HPDE6-E6E7 (cell line): Measurements from ENCODE around the gene ACTG2.
"Not testable (repeated sequence)": the region's sequence is repeated elsewhere in the genome, so short reads cannot be mapped to it uniquely, and the experiment has no call there.

Experiments
- DNase-seq: peaks from one replicate; pipeline ENCODE4 v3.0.0; 2011; ENCODE audit warnings: missing footprints; ENCODE audit errors: extremely low spot score

The ACTG2 gene

DNA sequence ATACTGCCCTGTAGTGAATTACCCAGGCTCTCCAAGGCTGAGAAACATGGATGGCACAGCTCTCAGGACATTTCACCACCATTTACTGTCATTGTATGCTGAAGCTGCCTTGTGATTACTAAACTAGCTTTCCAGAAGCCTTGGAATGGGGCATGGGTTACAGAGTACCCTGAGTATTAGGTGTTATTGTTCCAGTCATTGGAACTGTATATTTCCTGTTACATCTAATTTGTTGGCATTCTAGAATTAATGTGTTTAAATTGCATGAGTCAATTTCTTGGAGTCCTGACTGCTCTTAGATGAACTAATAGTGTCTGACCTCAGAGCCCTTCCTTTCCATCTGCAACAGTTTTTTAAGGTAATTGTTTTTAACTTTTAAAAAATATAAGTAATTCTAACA lies 42.8 kb downstream of the ACTG2 start:
- DNase-seq, result no peak

DNA sequence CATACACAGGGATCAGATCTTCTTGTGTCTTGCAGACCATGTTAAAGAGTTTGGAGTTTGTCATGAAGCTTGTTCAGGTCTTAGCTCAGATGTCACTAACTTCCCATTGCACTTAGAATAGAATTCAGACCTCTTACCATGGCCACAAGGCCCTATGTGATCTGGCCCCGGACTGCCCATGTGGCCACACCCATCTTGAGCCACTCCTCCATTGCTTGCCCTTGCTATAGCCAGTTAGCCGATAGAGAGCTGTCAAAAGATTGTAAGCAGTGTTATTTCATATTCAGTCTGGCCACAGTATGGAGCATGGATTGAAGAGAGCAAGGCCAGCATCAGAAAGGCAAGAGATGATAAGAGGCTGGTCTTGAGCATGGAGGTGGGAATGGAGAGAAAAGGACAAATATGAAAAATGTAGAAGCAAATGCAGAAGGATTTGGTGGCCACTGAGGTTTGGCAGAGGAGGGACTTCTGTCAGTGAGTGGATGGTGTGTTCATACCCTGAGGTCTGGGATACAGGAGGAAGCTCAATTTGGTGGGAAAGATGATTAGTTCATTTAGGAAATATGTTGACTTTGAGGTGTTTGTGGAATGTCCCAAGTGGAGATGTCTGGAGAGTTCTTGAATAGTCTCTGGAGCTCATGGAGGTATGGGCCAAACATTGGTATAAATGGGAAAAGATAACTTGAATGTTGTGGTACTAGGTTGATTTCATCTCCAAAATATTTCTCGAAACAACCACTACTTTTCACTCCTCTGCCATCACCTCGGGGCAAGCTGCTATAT lies 44.5 kb downstream of the ACTG2 start:
- DNase-seq, result no peak

DNA sequence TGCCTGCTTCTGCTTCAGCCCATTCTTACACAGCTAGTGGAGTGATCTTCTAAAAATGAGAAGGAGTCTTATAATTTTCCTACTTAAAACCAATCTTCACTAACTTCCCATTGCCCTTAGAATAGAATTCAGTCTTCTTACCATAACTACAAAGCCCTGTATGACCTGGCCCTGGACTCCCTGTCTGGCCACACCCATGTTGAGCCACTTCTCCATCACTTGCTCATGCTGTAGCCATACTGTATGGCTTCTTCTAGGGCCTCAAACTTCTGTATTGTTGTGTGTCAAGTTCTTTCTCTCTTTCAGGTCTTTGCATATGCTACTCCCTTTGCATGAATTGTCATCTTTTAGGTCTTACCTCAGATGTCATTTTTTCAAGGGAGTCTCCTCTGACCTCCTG lies 45.1 kb downstream of the ACTG2 start:
- no peak for DNase-seq

DNA sequence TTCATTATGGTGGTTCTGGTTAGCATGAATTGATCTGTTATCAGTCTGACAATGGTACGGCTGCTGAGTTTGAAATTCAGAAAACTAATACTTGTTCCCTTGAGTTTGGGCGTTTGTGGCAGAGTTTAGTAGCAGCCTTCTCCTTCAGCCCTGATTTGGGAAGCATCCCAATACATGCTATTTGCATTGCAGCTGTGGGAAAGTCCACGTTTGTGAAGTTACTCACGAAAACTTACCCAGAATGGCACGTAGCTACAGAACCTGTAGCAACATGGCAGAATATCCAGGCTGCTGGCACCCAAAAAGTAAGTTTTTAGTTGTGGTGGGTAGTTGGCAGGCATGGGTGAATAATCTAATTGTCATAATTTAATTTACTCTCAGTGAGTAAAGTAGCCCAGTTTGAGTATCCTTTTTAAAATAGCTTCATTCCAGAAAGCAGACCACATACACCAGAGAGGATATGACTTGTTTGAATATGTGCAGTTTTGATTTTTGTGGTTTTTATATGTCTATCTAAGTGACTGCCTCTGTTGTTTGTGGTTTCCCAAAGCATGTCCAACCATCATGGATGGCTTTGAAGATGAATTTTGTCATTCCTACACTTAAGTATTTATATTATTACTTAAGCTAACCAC lies 46.0 kb downstream of the ACTG2 start:
- DNase-seq, result no peak

DNA sequence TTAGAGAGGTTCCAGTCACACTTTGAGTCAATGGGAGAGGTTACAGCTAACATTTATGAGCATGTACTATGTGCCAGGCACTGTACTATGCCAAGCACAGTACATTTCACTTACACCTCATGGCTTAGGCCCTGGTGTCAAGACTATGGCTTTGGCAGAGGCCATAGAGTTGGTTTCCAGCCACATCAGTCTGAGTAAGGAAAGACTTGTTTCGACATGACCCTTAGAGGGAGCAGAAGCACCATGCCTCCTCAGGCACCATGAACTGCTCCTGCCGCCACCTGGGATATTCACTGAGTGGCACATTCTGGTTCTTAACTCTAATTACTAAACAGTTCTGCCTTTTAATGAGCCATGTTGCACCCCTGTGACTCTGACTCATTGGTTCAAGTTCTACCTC lies 46.6 kb downstream of the ACTG2 start:
- DNase-seq, result peak; percentile 98

DNA sequence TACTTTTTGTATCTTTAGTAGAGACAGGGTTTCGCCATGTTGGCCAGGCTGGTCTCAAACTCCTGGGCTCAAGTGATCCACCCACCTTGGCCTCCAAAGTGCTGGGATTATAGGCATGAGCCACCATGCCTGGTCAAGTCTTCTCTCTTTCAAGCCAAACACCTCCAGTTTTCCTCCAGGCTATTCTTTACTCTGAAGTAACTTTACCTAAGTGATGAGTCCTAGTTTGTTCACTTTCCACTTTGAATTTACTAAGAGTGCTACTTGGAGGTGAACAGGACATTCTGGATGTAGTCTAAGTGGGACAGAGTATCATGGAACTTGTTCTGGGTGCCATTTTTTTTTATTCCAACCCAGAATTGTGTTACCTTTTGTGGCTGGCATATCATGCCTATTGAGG lies 47.3 kb downstream of the ACTG2 start:
- not testable (repeated sequence) for DNase-seq

DNA sequence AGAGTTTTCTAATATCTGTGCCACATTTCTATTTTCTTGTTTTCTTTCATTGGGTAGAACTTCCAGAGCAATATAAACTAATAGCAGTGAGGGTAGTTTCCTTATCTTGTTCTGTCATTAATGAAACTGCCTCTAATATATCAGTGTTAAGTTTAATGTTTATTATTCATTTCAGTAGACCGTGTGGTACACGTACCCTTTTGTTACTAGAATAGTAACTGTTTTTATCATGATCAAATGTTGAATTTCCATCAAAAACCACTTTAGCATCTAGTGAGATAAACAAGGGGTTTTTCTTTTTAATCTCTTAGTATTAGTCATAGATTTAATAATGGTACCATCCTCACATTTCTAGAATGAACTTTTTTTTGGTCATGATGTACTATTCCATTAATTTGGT lies 49.9 kb downstream of the ACTG2 start:
- no peak for DNase-seq

DNA sequence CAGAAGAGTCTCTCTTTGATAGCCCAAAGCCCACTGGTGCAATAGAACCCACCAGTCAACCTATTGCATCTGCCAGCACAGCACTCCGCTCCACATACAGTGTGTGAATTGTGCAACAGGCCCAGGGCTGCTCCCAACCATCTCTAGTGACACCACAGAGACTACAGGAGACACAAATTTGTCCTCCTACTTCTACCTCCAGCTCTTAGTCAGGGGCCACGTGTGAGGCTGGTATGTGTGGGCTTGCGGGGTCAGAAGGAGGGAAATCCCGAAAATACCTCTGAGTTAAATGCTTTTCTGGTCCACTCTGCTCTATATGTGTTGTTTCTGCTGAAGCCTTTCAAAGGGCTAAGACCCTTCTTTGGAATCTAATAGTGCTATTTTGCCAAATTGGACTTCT lies 51.9 kb downstream of the ACTG2 start:
- DNase-seq, result no peak

DNA sequence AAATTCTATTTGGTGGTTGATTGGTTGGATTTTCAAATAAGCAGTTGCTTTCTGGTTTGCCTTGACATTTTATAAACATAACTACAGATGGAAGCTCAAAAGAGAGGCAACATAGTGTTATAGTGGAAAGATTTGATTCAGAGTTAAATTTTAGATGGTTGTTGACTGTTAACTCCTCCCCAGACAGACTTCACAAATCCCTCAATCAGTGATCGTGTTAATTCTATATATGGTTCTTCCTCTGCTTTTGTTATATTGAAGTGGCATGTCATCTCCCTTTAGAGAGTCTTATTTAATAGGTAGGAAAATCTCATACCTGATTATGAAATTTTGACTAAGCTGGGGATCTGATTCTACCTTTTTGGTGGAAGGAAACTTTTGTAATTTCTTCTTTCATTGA lies 53.4 kb downstream of the ACTG2 start:
- DNase-seq, result no peak

DNA sequence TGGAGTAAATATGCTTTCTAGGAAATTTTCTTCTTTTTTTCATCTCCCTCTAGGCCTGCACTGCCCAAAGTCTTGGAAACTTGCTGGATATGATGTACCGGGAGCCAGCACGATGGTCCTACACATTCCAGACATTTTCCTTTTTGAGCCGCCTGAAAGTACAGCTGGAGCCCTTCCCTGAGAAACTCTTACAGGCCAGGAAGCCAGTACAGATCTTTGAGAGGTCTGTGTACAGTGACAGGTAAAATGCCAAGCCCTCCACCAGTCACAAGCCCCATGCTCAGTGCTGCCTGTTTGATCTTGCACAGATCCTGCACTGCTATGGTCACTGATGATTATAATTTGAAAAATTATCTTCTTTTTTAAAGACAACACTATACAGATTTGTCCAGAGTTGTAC lies 53.9 kb downstream of the ACTG2 start:
- DNase-seq, result no peak

DNA sequence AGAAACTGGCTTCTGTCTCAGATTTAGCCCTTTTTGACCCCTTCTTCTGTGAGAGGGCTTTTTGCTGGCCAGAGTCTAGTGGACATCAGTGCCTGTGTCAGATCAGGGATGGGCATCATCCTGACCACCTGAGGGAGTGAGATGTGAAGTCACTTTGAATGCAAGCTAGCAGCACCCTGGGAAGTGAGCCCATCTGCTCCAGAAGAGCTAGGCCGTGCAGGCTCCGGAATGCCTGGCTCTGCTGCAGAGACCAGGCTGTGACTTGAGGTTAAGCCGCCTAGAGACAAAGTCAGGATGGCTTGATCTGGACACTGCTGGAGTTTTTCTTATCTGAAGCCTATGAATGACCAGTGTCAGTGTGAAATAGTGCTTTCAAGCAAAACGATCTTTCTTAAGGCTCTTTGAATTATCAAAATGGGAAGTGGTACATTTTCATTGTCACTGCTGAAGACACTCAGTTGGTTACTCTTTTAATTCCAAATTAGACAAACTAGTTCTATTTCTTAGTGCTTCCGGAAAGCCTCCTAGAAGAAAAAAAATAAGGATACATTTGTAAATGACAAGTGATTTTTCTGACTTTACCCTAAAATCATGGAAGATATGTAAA lies 54.7 kb downstream of the ACTG2 start:
- DNase-seq, result no peak

DNA sequence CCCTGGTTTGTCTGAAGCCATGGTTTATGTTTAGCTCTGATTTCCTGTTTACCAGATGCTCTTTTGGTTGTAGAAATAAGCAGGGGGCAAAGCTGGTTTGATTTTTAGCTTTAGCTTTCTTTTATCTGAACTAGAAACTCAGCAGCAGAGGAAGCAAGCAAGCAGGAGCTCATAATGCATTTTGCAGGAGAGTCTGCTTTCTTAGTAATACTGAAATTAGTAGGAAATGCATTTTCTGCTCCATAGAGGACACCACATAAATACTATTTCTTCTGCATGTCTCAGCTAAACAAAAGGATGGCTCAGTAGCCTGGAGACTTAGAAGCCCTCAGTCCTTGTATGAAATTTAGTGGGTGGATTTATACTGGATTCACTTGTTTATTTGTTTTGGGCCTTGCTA lies 57.0 kb downstream of the ACTG2 start:
- DNase-seq, result no peak

DNA sequence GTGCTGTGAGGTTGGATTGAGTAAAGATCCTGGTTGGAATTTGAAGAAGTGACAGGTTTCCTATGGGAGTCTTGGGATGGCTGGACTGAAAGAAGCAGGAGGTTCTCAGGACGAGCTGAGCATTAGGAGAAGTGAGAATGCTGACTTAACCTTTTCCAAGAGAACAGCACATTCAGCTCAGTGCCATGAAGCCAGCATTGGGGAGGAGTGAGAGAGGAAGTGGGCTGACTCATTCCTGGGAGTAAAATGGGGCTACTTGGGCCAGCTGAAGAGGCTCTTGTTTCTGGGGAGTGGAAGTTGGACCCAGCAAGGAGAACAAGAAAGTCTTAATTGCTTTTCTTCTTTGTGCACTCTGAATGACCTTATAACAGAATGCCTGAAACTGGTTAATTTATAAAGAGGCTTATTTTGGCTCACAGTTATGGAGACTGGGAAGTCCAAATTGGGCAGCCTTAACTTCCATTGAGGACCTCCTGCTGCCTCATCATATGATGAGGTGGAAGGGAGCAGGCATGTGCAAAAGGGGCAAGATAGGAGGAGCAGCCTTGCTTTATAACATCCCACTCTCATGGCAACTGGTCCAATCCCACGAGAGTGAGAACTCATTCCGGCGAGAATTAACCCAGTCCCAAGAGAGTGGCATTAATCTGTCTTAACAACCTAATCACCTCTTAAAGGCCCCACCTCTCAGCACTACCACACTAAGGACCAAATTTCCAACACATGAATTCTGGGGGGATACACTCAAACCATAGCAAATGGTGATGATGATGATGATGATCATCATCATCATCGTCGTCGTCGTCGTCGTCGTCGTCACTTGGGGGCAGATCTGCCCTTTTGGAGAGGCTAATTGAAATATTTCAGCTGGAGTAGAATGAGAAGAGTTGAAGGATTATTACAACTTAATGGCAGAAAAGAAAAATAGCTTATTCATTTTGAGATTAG lies 60.0 kb downstream of the ACTG2 start:
- no peak for DNase-seq

DNA sequence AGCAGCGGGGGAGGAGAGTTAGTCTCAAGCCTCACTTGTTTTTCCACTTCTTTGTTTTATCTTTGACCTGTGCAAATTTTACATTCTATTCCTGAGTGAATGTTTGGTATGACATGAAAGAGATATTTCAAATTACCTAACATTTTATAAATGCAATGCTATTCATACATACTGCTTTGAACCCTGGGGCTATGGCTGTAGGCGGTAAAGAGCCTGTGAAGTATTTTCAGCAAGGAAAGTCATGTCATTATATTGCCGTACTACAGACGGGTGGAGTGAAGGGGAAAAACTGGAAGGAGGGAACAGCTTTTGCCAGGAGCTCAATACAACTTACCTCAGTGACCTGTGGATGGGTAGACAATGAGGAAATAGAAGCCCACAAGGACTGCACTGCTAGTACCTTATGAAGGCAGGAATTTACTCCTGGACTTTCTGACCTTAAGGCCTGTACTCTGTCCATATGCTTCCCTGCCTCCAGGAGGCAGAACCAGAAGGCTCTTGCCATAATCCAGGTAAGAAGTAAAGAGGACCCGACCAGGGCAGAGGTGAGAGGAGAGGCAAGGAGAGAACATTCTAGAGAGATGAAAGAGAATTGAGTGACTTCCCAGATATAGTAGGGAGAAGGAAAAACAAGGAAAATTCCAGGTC lies 63.5 kb downstream of the ACTG2 start:
- DNase-seq, result no peak

DNA sequence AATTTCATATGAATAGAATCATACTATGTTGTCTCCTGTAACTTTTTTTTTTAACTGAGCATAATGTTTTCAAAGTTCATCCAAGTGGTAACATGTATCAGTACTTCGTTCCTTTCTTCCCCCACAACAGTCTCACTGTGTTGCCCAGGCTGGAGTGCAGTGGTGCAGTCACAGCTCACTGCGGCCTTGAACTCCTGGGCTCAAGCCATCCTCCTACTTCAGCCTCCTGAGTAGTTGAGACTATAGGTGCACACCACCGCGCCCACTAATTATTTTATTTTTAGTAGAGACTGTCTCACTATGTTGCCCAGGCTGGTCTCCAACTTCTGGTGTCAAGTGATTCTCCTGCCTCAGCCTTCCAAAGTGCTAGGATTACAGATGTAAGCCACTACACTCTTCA lies 68.5 kb downstream of the ACTG2 start:
- DNase-seq, result no peak

DNA sequence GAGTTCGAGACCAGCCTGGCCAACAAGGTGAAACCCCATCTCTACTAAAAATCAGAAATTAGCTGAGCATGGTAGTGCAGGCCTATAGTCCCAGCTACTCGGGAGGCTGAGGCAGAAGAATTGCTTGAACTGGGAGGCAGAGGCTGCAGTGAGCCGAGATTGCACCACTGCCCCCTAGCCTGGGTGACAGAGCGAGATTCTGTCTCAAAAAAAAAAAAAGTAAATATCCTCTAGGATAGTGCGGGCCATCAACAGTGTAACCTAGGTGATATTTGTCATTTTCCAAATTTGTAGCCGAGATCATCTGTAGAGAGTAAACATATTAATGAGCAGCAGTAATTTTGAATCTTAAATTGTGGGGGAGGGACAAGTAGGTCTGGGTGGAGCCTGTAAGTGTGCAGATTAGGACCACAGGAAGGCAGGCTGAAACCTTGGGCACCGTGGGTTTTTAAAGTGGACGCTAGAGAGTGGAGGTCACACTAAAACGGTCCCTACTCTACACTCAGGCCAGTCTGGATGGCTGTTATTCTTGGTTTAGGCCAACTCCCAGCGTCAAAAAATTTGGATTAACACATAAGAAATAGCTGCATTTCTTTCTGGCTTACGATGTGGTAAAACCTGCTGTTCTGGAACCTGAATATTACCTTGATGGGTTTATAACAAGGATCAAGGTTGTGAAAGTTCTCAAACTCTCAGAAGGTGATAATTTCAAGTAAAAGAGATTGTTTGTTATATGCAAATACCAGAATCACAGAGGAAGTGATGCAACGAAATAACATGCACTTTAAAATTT lies 69.2 kb downstream of the ACTG2 start:
- no peak for DNase-seq

DNA sequence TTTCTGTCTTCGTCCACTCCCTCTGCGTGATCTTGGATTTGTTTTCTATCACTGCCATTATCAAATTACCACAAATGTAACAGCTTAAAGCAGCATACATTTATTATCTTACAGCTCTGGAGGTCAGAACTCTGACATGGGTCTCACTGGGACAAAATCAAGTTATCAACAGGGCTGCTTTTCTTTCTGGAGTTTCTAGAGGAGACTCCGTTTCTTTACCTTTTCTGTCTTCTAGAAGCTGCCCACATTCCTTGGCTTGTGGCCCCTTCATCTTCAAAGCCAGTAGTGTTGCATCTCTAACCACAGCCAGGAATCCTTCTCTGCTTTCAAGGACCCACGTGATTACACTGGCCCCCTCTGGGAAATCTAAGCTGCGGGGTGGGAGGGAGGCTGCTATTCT lies 70.0 kb downstream of the ACTG2 start:
- DNase-seq, result no peak

DNA sequence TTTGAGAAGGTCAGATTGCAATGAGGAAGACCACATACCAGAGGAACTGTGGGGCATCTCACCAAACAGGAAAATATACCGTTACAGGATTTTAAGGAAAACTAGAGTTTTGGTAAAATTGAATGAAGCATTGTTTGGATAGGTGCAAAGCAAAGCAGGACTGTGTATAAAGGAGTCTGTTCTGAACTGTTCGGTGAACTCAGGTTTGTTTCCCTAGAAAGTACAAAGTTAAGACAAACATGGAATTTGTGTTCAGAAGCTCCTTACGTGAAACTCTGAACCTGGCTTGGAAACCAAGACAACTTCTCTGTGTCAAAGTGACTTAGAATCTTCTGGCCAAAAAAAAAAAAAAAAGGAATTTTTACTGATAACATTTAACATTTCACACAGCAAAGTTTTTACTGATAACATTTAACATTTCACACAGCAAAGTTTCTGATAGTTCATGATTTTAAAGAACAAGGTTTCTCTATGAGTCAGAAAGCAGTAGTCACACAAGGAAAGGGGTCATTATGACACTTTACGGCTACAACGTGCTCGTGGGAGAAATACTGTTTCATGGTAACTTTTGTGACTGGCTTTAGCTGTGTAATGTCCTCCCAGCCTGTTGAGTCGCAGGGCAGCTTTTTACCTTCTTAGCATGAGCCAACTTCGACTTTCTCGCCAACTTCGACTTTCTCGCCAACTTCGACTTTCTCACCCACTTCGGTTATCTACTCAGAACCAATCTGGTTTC lies 70.7 kb downstream of the ACTG2 start:
- DNase-seq, result no peak

DNA sequence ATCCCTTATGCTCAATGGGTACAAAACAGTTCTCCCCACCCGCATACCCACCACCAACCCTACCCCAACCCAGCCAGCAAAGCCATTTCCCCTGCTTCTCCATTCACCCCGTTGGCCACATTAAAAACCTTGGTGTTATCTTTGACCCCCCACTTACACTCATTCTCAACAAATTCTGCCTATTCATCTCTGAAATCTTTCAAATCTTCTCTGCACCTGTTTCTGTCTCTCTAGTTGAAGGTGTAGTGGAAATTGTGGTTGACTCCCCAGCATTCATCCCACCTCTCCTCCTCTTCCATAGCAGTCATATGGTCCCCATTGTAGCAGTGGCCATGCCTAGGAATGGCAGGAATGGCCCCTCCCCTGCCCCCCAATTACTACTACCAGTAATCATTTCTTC lies 71.4 kb downstream of the ACTG2 start:
- DNase-seq, result no peak

DNA sequence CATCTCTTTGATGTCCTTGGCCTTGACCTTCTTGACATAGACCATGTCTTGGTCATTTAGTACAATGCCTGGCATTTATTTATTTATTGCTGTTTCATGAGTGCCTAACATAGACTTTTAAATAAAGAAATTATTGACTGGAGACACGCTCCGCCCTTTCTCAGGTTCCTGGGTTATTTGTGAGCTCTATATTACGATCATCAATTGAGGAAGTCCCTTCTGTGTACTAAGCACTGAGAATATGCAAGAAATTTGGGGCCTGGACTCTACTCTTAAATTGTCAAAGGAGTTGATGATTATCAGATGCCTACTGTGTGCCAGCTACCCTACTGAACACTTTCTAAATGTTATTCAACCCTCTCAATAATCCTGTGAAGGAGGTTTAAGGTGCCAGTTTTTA lies 72.2 kb downstream of the ACTG2 start:
- no peak for DNase-seq
